GM18499 (cell line): Measurements from ENCODE around the gene CFAP20.

Experiments
- ATAC-seq: cut with Tn5 transposase; IDR thresholded peaks from one replicate; pipeline ENCODE4 v1.9.1; 2021; ENCODE audit warnings: moderate number of reproducible peaks; ENCODE audit not compliant: insufficient read depth, unreplicated experiment

Gene CFAP20

DNA sequence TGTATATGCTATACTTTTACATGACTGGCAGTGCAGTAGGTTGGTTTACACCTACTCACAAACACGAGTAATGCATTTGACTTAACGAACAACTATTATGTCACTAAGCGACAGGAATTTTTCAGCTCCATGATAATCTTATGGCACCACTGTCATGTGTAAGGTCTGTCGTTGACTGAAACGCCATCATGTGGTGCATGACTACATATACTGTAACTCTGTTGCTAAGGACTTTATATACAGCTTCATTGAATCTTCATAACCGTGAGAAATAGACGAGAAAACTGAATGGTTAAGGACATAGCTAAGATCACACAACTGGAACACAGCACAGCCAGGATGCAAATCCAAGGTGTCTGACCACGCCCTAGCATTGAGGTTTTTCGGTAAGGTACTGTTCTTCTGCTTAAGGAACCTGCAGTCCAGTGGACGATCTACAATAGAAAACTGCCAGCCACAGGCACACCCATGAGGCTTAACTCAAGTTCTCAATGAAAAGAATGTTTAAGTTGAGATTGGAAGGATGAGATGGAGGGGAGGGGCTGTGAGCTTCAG lies 3.3 kb downstream of the CFAP20 start:
- ATAC-seq, result no peak

DNA sequence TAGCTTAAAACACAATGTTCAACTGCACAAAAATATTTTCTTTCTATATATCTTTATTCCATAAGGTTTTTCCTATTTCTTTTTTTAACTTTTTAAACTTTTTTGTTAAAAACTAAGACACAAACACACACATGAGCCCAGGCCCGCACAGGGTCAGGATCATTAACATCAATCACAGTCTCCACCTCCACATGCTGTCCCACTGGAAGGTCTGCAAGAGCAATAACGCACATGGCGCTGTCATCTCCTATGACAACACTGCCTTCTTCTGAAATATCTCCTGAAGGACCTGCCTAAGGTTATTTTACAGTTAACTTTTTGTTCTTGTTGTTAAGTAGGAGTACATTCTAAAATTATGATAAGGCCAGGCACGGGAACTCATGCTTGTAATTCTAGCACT lies 4.1 kb downstream of the CFAP20 start:
- ATAC-seq, result no peak

DNA sequence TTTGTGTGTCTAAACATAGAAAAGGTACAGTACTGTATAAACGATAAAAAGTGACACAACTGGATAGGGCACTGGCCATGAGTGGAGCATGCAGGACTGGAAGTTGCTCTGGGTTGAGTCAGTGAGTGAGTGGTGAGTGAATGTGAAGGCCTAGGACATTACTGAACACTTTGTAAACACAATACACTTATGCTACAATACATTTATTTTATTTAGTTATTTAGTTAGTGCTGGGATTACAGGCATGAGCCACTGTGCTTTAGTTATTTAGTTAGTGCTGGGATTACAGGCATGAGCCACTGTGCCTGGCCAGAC lies 4.6 kb downstream of the CFAP20 start:
- ATAC-seq, result no peak

DNA sequence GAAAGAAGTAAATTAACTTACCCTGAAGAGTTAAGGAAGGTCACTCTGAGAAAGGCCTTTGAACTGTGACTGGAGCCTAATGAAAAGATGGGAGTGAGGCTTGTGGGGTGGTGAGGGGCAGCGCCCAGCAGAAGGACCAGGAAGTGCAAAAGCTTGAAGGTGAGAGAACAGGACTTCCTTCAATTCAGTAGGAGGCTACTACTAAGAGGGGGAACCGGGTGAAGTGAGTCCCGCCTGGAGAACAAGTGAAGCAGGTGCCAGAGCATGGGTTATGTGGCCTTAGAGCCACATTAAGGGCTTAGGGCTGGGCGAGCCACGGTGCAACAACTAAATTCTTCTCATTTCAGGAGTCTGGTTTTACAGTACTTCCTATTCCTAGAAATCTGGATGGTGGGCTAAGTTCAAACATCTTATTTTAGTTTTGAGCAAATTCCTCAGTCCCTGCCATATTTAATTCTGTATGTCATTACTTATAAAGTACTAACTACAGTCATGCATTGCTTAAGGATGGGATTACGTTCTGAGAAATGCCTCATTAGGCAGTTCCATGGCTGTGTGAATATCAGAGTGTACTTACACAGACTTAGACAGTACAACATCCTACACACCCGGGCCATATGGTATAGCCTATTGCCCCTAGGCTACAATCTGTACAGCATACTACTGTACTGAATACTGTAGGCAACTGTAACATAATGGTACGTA lies 5.1 kb downstream of the CFAP20 start:
- no peak for ATAC-seq

DNA sequence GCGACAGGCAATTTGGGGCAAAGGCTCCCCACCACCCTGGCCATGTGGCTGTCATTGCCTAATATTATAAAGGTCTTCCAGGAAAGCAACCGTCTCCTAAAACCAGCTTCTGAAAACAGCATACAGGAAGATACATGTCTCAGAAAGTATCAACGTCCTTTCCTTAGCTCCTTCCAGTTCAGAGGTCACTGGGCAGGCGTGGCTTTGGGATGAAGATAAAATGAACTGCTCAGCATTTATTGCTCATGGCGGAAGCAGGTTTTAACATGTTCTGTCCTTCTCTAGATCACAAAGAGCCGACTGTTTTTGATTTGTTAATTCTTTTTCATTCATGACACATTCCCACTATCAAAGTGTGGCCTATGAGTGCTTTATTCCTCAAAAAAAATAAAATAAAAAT lies 8.0 kb downstream of the CFAP20 start:
- no peak for ATAC-seq

DNA sequence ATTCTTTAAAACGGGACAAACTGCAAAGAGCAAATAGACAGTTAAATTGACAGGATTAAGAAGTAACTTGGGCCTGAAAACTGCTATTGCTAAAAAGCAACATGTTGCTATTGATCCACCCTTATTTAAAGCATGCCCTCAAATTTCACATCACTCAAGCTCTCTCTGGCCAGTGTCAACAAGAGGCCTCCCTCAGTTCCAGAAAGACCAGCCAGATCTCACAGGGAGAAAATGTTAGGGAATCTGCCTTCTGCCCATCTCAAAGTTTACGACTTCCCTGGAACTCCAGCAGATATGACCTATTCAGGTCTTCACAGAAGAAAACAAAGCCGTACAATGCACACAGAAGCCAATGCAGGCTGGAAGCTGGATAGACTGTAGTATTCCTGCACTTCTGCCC lies 8.9 kb downstream of the CFAP20 start:
- no peak for ATAC-seq

DNA sequence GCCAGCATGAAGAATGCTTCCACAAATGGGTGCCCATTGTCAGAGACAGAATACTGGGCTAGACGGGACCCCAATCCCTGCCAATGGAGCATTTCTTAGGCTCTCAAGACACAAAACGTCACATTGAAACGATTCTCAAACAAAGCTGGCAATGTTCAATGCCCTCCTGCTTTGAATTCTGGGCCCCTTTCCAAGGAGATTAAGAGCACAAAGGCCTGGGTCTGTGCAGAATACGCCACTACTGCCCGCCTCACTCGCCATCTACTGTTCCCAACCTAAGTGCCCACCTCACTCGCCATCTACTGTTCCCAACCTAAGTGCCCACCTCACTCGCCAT lies 9.7 kb downstream of the CFAP20 start:
- ATAC-seq, result no peak

DNA sequence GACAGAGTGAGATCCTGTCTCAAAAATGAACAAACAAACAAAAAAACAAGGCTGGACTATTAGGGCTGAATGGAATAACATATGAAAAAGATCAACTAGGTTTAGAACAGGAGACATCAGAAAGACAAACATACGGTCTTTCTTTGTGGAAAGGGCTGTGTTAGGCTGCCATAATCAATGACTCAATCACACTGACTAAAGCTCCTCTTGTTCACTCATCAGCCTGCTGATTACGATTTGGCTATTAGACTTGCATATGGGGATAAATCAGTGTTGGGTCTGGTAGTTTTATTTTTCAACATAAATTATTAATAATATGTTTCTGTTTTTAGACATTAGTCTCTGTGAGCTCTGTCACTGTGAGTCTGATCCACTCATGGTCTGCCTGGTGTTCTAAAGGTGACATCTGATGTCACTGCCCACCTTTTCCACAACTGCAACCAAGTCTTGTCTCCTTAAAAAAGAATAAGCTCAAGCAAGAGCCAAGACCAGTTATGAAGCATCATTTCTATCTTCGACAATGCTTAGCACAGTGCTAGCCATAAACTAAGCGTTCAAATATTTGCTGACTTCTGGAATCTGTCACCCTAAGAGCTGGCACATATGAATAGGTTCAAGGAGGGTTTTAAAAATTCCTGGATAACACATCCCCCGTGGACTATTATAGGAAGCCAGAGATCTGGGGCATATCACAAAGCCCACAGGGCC lies 10.2 kb downstream of the CFAP20 start:
- ATAC-seq, result no peak

DNA sequence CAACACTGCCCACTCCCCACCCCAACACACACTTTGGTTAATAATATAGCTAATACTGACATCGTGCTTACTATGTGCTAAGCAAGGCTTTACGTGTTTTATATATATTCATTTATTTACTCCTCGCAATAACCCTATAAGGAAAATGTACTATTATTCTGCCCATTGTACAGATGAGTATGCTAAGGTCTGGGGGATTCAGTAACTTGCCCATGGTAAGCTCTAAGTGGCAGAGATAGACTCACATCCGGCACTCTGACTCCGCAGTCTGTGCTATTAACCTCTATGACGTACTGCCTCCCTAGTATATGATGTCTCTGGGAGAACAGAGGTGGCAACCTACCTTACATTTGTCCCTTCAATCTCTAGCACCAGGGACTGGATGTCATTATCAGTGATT lies 12.7 kb downstream of the CFAP20 start:
- no peak for ATAC-seq

DNA sequence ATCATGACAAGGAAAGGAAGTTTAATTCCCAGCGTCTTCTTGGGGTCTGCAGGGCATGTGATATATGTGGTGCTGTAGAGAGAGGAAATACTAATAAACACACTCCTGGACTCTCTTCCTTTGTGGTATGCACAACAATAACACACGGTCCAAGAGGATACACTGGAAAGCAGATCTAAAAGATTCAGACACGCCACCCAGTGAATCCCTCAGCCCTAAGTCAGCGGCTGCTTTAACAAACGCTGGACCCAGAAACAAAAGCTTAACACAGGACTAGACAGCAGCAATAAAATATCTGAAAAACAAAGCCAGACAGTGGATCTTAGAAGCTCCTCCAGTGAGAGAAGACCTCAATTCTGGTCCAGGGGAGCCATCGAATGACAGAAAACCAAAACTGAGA lies 13.1 kb downstream of the CFAP20 start:
- no peak for ATAC-seq

DNA sequence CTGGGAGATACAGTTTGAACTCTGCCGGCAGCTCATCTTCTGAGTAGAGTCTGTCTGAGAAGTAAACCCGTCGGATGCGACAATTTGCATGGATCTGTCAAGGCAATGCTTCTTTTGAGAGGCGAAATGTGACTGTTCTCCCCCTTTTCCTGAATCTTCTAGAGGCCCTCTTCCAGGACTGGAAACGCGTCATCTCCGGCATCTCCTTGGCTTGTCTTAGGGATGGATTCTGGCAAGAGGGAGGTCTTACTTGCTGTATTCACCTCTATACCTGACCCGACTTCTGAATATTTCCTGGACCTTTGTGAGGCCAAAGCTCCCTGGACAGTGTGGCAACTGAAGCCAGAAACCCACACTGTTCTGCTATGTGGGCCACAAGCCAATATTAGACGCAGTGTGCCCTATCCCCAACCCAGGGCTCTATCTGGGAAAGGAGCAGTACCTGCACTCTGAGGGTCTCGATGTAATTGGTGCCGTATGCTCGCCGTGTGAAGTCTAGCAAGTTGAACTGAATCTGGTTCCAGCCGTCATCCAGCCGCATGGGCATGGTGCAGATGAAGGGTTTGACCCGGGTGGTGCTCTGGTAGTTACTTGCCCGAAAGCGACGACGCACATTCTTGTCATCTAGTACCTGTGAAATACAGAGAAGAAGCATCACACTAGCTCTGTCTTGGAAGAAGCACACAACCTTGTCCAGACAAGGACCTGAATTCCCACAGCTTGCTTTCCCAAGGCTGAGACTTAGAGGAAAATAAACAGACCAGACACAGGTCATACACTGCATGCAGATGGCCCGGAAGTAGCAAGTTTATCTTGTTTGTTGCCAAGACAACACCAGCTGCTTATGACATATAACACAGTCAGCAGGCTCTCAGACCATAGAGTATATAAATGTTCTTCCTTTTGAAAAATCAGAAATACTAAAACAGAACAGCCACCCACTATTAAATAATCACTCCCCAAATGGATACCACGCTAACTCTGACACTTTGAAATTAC lies 14.1 kb downstream of the CFAP20 start:
- no peak for ATAC-seq

DNA sequence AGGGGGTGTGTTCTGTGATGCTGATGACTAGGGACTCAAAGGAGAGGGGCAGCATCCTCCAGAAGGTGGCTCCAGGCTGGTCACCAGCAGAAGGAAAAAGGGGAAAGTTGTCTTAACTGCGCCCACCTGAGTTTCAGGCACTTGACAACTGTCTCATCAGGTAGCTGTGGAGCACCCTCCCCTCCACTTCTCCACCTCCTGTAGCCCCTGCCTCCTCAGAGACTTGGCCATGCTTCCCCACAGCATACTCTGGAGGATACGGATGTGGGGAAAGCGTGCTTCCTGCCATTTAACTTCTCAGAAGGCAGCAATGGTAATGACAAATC lies 17.9 kb downstream of the CFAP20 start:
- no peak for ATAC-seq

DNA sequence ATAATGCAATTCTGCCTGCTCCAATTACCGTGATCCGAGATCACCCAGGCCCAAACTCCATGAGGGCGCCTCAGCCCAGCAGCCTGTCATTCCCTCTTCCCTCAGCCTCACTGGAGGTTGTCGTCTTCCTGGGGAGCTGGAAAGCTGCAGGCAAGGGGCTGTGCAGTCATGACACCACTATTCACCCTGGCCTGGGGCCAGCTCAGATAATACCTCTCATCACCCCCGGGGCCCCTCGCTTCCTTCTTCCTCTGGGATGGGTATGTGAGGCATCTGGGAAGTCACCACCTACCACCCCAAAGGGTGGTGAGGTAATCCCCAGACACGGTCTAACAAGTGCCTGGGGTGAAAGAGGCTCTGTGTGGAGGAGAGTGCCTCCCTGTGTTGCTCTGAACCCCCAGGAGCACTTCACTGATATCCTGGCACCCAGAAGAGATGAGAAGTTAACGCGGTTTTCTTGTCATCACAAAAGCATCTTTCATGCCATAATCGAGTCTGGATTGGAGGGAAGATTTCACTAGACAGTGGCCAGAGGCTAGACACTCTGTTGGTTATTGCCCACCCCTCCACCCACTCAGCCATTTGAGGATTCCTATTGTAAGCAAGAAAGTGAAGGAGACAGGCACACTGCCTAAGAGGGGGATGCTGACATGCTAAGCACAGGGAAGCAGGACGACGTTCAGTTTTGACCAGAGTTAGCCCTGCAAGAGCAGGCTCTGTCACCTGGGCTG lies 18.4 kb downstream of the CFAP20 start:
- no peak for ATAC-seq

DNA sequence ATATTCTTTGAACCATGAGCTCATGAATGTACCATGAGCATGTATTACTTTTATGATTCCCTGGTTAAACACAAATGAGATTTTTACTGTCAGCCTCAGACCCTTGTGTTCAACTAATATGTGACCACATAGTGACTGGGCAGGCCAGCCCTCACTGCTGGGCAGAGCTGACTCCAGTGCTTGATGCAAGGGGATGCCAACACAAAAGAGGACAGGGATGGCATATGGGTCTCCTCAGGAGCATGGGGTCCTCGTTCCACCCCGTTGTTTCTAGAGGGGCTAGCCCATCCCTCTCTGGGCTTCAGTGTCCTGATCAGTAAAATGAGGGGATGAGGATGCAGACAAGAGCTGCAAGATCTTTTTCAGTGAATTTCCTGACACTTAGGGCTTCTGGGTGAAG lies 19.3 kb downstream of the CFAP20 start:
- no peak for ATAC-seq

DNA sequence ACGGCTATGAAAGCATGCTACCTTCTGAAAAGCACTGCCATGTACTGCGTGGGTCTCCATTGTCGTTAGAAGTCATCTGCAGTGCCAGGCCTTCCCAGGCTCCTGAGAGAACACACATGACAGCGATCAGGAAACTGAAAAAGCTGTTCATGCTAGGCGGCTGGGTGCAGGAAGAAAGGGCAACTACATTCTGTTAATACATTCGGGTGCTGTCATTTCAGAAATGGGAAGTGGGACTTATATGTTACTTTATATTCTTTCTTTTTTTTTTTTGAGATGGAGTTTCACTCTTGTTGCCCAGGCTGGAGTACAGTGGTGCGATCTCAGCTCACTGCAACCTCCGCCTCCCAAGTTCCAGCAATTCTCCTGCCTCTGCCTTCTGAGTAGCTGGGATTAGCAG lies 19.9 kb downstream of the CFAP20 start:
- no peak for ATAC-seq

DNA sequence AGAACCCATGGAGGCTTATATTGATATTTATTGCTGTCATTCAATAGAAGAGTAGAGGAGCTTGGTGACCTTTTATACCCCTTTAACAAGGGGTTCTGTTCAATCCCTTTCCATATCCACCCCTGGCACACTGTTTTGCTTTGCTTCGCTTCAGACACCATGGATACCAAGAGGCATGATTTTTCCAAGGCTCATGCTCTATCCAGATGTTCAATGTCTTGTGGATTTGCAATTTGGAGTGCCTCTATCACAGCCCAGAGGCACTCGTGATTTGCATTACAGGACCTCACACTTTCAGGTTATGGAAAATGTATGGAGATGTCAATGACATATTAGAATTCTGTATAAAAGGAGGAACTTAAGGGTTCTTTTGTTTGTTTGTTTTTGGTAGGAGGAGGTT lies 21.5 kb downstream of the CFAP20 start:
- no peak for ATAC-seq

DNA sequence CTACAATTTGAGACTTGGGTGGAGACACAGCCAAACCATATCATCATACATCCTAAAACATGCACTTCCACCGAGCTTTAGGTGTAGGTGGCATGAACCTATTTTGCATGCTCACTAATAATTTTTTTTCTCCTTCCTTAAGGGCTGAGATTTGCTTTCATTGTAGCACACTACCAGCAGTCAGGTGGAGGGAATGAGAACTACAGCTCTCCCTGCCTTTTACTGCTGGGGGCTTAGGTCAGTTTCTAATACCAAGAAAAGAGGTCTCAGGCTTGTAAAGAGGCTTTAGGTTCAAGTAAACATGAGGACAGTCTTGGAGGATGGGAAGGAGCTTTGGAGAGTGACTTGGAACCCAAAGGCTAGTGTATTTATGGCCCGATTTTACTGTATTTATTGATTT lies 22.0 kb downstream of the CFAP20 start:
- ATAC-seq, result no peak

DNA sequence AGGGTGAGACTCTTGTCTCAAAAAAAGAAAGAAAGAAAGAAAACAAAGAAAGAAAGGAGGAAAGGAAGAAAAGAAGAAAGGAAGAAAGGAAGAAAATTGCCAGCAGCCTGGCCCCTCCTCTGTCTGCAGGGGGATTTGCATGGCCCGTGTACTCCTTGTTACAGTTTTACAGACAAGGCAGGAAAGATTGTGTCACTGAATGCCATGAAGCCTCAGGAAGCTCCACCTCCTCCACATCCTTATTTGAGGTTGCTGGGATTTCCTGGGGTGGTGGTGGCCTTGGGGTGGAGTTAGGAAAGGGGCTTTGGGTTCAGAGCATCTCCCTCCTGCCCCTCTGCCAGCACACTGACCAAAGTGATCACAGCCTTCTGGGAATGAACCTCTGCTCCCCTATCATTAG lies 23.6 kb downstream of the CFAP20 start:
- no peak for ATAC-seq

DNA sequence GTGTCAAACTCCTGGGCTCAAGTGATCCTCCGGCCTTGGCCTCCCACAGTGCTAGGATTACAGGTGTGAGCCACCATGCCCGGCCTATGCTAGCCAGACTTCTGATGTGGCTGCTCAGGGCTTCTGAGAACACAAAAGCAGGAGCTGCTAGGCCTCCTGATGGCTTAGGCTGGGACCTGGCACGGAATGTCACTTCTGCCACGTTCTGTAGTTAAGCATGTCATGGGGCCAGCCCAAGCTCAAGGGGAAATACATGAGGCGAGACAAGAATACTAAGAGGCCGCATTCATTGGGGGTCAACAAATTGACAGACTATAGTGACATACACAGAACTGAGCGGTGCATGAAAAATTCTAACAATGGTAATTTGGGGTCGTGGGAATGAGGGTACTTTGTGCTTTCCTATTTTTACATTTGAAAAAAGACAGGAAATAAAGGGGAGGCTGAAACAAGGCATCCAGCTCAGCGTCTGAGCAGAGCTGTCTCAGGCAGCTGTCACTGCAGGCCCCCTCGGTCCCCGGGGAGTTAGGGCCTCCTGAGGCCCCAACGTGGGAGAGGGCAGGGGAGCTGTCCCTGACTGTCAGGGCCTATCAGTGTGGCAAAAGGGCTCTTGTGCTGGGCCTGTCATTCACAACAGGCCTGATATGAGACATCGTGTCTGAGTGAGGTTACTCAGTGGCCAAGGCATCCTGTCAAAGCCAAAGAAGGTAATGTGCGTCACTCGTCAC lies 26.4 kb downstream of the CFAP20 start:
- ATAC-seq, result no peak

DNA sequence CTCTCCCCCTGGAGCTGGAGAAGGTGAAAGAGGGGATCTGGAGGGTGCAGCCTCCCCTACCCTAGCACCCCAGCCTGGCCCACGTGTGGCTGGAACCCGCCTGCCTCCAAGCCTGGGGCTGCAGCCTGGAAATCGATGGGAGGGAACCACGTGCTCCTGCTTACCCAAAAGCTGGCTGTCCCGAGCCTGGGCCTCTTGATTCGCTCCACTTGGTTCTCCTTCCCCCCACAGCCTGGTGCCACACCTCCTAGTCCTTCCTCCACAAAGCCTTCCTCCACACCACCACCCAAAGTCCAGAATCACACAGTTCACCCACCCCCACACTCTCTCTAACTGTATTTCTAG lies 29.3 kb downstream of the CFAP20 start:
- ATAC-seq, result no peak
